MG63 (cell line): ENCODE results near the gene CELF4. TPM values are rescaled to one million over a fixed set of nuclear protein-coding genes. Genes with fewer than 3 reads are reported as not detected.

Experiments
- DNase-seq: peaks from one replicate; pipeline ENCODE4 v3.0.0-alpha.2; 2020
- H3K27me3 ChIP-seq: fragments of 250-450 bp; sonication (Bioruptor Pico); 2 replicates; pipeline ENCODE4 v1.5.1; 2020; ENCODE audit warnings: mild to moderate bottlenecking, moderate library complexity
- H3K36me3 ChIP-seq: fragments of 250-450 bp; sonication (Bioruptor Pico); 2 replicates; pipeline ENCODE4 v1.5.1; 2020; ENCODE audit warnings: mild to moderate bottlenecking, moderate library complexity
- H3K4me3 ChIP-seq: fragments of 250-450 bp; sonication (Bioruptor Pico); 2 replicates; pipeline ENCODE4 v1.5.1; 2020; ENCODE audit warnings: mild to moderate bottlenecking, moderate library complexity
- H3K9me3 ChIP-seq: fragments of 250-450 bp; sonication (Bioruptor Pico); 2 replicates; pipeline ENCODE4 v1.5.1; 2020; ENCODE audit warnings: mild to moderate bottlenecking, moderate library complexity
- total RNA-seq: library from RNA; depleted of rRNA; stranded (reverse); fragments of >200 nt; shearing (Covaris generic); gene quantifications from 2 replicates; pipeline ENCODE4 v1.2.3, GENCODE V29; 2014; ENCODE audit warnings: low replicate concordance

The CELF4 gene
- total RNA-seq, 1 experiment from 2014 or later, result not detected

- H3K4me3 ChIP-seq, result no peak overlapping the region
- peak; percentile 8 for DNase-seq
- no peaks in the 10 kb centered on the region for H3K36me3 ChIP-seq
- H3K27me3 ChIP-seq, result no peaks in the 10 kb centered on the region
- no peaks in the 10 kb centered on the region for H3K9me3 ChIP-seq
Measured at GRCh38 chr18:37578886-37579513, 13.4 kb upstream of the CELF4 start.

- no peak overlapping the region for H3K4me3 ChIP-seq
- H3K36me3 ChIP-seq, result no peaks in the 10 kb centered on the region
- H3K27me3 ChIP-seq, result no peaks in the 10 kb centered on the region
- H3K9me3 ChIP-seq, result no peaks in the 10 kb centered on the region
- no peak for DNase-seq
Measured at GRCh38 chr18:37578182-37578678, 12.6 kb upstream of the CELF4 start.

GRCh38 chr18:37577051-37577611 lies 11.5 kb upstream of the CELF4 start:
- Histone ChIP-seq H3K27me3 (no peaks in the 10 kb centered on the region), H3K4me3 (no peak overlapping the region), H3K9me3 (no peaks in the 10 kb centered on the region), H3K36me3 (no peaks in the 10 kb centered on the region)
- DNase-seq, result peak; percentile 22

- no peaks in the 10 kb centered on the region for H3K27me3 ChIP-seq
- H3K9me3 ChIP-seq, result no peaks in the 10 kb centered on the region
- H3K36me3 ChIP-seq, result no peaks in the 10 kb centered on the region
- no peak overlapping the region for H3K4me3 ChIP-seq
- no peak for DNase-seq
Measured at GRCh38 chr18:37575646-37576045, 10.0 kb upstream of the CELF4 start.

- H3K4me3 ChIP-seq, result no peak overlapping the region
- peaks cover 6% of the 10 kb centered on the region; the same call in 1 of the 2 replicates for H3K27me3 ChIP-seq
- H3K9me3 ChIP-seq, result no peaks in the 10 kb centered on the region
- no peaks in the 10 kb centered on the region for H3K36me3 ChIP-seq
- DNase-seq, result peak; percentile 38
Measured at GRCh38 chr18:37574113-37574512, 8.5 kb upstream of the CELF4 start.

- no peak for DNase-seq
- Histone ChIP-seq H3K27me3 (peaks cover 15% of the 10 kb centered on the region), H3K9me3 (no peaks in the 10 kb centered on the region), H3K36me3 (no peaks in the 10 kb centered on the region), H3K4me3 (no peak overlapping the region)
Measured at GRCh38 chr18:37572736-37573135, 7.1 kb upstream of the CELF4 start.

GRCh38 chr18:37571266-37571665 lies 5.7 kb upstream of the CELF4 start:
- H3K4me3 ChIP-seq, result no peak overlapping the region
- H3K27me3 ChIP-seq, result peaks cover 30% of the 10 kb centered on the region
- H3K9me3 ChIP-seq, result no peaks in the 10 kb centered on the region
- no peaks in the 10 kb centered on the region for H3K36me3 ChIP-seq
- no peak for DNase-seq

GRCh38 chr18:37570336-37570930 lies 4.8 kb upstream of the CELF4 start:
- H3K9me3 ChIP-seq, result no peaks in the 10 kb centered on the region
- no peak for DNase-seq
- peaks cover 33% of the 10 kb centered on the region for H3K27me3 ChIP-seq
- no peaks in the 10 kb centered on the region for H3K36me3 ChIP-seq
- H3K4me3 ChIP-seq, result no peak overlapping the region

- H3K27me3 ChIP-seq, result peaks cover 49% of the 10 kb centered on the region
- no peaks in the 10 kb centered on the region for H3K9me3 ChIP-seq
- no peaks in the 10 kb centered on the region for H3K36me3 ChIP-seq
- no peak overlapping the region for H3K4me3 ChIP-seq
- DNase-seq, result no peak
Measured at GRCh38 chr18:37568671-37569070, 3.1 kb upstream of the CELF4 start.

GRCh38 chr18:37567994-37568359 lies 2.4 kb upstream of the CELF4 start:
- no peak overlapping the region for H3K4me3 ChIP-seq
- peaks cover 50% of the 10 kb centered on the region for H3K27me3 ChIP-seq
- no peaks in the 10 kb centered on the region for H3K36me3 ChIP-seq
- DNase-seq, result no peak
- H3K9me3 ChIP-seq, result no peaks in the 10 kb centered on the region

GRCh38 chr18:37567061-37567993 lies 1.7 kb upstream of the CELF4 start:
- Histone ChIP-seq H3K36me3 (no peaks in the 10 kb centered on the region), H3K4me3 (peak overlapping the region; percentile 24; the same call in 1 of the 2 replicates), H3K27me3 (peaks cover 53% of the 10 kb centered on the region), H3K9me3 (no peaks in the 10 kb centered on the region)
- DNase-seq, result no peak

GRCh38 chr18:37566479-37567060 lies 972 bp upstream of the CELF4 start:
- Histone ChIP-seq H3K27me3 (peaks cover 53% of the 10 kb centered on the region), H3K9me3 (no peaks in the 10 kb centered on the region), H3K4me3 (peak overlapping the region; percentile 27), H3K36me3 (no peaks in the 10 kb centered on the region)
- DNase-seq, result no peak

- Histone ChIP-seq H3K4me3 (peak overlapping the region; percentile 27), H3K9me3 (no peaks in the 10 kb centered on the region), H3K27me3 (peaks cover 53% of the 10 kb centered on the region), H3K36me3 (no peaks in the 10 kb centered on the region)
- DNase-seq, result peak; percentile 46
Measured at GRCh38 chr18:37565977-37566478, 430 bp upstream of the CELF4 start.

- DNase-seq, result peak; percentile 37
- Histone ChIP-seq H3K4me3 (no peak overlapping the region), H3K9me3 (no peaks in the 10 kb centered on the region)
Measured at GRCh38 chr18:37564711-37565100, 892 bp downstream of the CELF4 start.

GRCh38 chr18:37563931-37564392 lies 1.6 kb downstream of the CELF4 start:
- Histone ChIP-seq H3K9me3 (no peaks in the 10 kb centered on the region), H3K36me3 (no peaks in the 10 kb centered on the region), H3K4me3 (no peak overlapping the region), H3K27me3 (peaks cover 46% of the 10 kb centered on the region)
- DNase-seq, result no peak

More at GRCh38 chr18:37564711-37565100, 892 bp downstream of the CELF4 start:
- Histone ChIP-seq H3K27me3 (peaks cover 53% of the 10 kb centered on the region), H3K36me3 (no peaks in the 10 kb centered on the region)

GRCh38 chr18:37561986-37562385 lies 3.6 kb downstream of the CELF4 start:
- Histone ChIP-seq H3K9me3 (no peaks in the 10 kb centered on the region), H3K27me3 (peaks cover 30% of the 10 kb centered on the region), H3K36me3 (no peaks in the 10 kb centered on the region), H3K4me3 (no peak overlapping the region)
- DNase-seq, result no peak
